HepG2 (cell line): ENCODE data around the gene DOCK4. TPM values are rescaled to one million over a fixed set of nuclear protein-coding genes. Genes with fewer than 3 reads are reported as not detected.

Source experiments
- ATAC-seq: fragments of 200-7000 bp; cut with Tn5 transposase; 3 replicates; pipeline ENCODE4 v1.9.1; 2020; ENCODE audit warnings: mild to moderate bottlenecking, moderate library complexity
- BruUV-seq: library from RNA; stranded (reverse); fragments of 400-500 nt; replicated peaks from 2 replicates; lab custom pipeline; 2021; lab: Mats Ljungman, UMichigan
- CTCF ChIA-PET: fragments of 300-600 bp; formaldehyde crosslinking; extraction: SDS; loops from one replicate; lab custom pipeline; 2021; ENCODE audit warnings: low total read pairs, inconsistent platforms, low intra/inter-chr PET ratio; lab: Yijun Ruan, JAX
- POLR2A ChIA-PET: fragments of 350-600 bp; sonication (Branson Sonifier 250); formaldehyde crosslinking; loops from one replicate; lab custom pipeline; 2020; ENCODE audit warnings: antibody characterized with exemption, inconsistent platforms; lab: Yijun Ruan, JAX
- DNase-seq: peaks from one replicate; pipeline ENCODE4 v3.0.0-alpha.2; 2015; ENCODE audit warnings: low spot score
- FAIRE-seq: peaks from 3 replicates; lab custom pipeline; 2011; peaks lifted over from hg19 to GRCh38; lab: Jason Lieb, UNC
- H2AFZ ChIP-seq: one replicate; pipeline ENCODE4 v1.6.1; 2011; ENCODE audit warnings: low read length, inconsistent platforms
- H3K27ac ChIP-seq: fragments of 300-600 bp; 3 replicates; pipeline ENCODE4 v1.8.0; 2011; ENCODE audit warnings: mixed run types, mild to moderate bottlenecking, mixed read lengths, low read length, inconsistent platforms; ENCODE audit not compliant: insufficient read depth; ENCODE audit errors: extremely low read length
- H3K27me3 ChIP-seq, 2 experiments: fragments of 200-600 bp in 1 of 2; 2 replicates in 1 of 2; 3 replicates in 1 of 2; pipeline versions ENCODE4 v1.6.0 to v1.8.0; 2011; ENCODE audit warnings: low read length in 2 of 2, mild to moderate bottlenecking in 2 of 2, moderate library complexity in 2 of 2, inconsistent platforms in 1 of 2; ENCODE audit not compliant: insufficient read depth in 2 of 2, control insufficient read depth in 1 of 2
- H3K36me3 ChIP-seq, 2 experiments: fragments of 200-600 bp in 1 of 2; replicated peaks in 1 of 2; 2 replicates in 1 of 2; 3 replicates in 1 of 2; pipeline versions ENCODE4 v1.5.1 to v1.8.0; 2011; ENCODE audit warnings: low read length in 2 of 2, inconsistent platforms in 1 of 2; ENCODE audit not compliant: insufficient read depth in 2 of 2, control insufficient read depth in 1 of 2
- H3K4me1 ChIP-seq: 2 replicates; pipeline ENCODE4 v1.5.1; 2012; ENCODE audit warnings: low read length, inconsistent platforms; ENCODE audit not compliant: insufficient read depth
- H3K4me2 ChIP-seq: 2 replicates; pipeline ENCODE4 v1.6.0; 2011; ENCODE audit warnings: low read depth, low read length, inconsistent platforms
- H3K4me3 ChIP-seq, 3 experiments: fragments of 200-600 bp in 1 of 3; sonication (generic), shearing (Covaris generic) in 1 of 3; replicated peaks in 1 of 3; 2 replicates each; pipeline ENCODE4 v1.5.1; 2011 to 2016; ENCODE audit warnings: low read length in 3 of 3, inconsistent platforms in 2 of 3, low read depth in 2 of 3, mild to moderate bottlenecking in 2 of 3, control low read depth in 1 of 3, mixed read lengths in 1 of 3; ENCODE audit not compliant: insufficient read depth in 1 of 3
- H3K79me2 ChIP-seq: one replicate; pipeline ENCODE4 v1.6.1; 2011; ENCODE audit warnings: low read length, inconsistent platforms; ENCODE audit not compliant: insufficient read depth
- H3K9ac ChIP-seq: 2 replicates; pipeline ENCODE4 v1.6.0; 2011; ENCODE audit warnings: mild to moderate bottlenecking, low read depth, low read length, inconsistent platforms; ENCODE audit not compliant: insufficient read depth
- H3K9me3 ChIP-seq: 2 replicates; pipeline ENCODE4 v1.5.1; 2012; ENCODE audit warnings: mild to moderate bottlenecking, low read length
- H4K20me1 ChIP-seq: 2 replicates; pipeline ENCODE4 v1.6.0; 2011; ENCODE audit warnings: inconsistent platforms, mild to moderate bottlenecking, low read length, moderate library complexity; ENCODE audit not compliant: insufficient read depth
- LCORL ChIP-seq, 2 experiments: fragments of 450-650 bp in 1 of 2; sonication (generic) in 1 of 2; formaldehyde crosslinking in 1 of 2; IDR thresholded peaks; 2 replicates each; pipeline versions ENCODE4 v1.5.0 to v1.6.1; 2017 to 2020; ENCODE audit warnings: antibody characterized with exemption in 1 of 2, missing genetic modification reagents in 1 of 2
- PRDM10 ChIP-seq: sonication (generic); formaldehyde crosslinking; IDR thresholded peaks from 2 replicates; pipeline ENCODE4 v1.4.0; 2020; ENCODE audit warnings: low read depth, missing genetic modification reagents
- THAP8 ChIP-seq: sonication (generic); formaldehyde crosslinking; IDR thresholded peaks from 2 replicates; pipeline ENCODE4 v1.5.1; 2020; ENCODE audit warnings: missing genetic modification reagents, mild to moderate bottlenecking, borderline replicate concordance
- ZNF317 ChIP-seq: sonication (generic); formaldehyde crosslinking; IDR thresholded peaks from 2 replicates; pipeline ENCODE4 v1.5.0; 2020; ENCODE audit warnings: mild to moderate bottlenecking, missing genetic modification reagents
- ZNF687 ChIP-seq: sonication (generic); formaldehyde crosslinking; IDR thresholded peaks from 2 replicates; pipeline ENCODE4 v1.5.1; 2020; ENCODE audit warnings: mild to moderate bottlenecking, missing genetic modification reagents, moderate library complexity
- ZNF710 ChIP-seq: sonication (generic); formaldehyde crosslinking; IDR thresholded peaks from 2 replicates; pipeline ENCODE4 v1.5.0; 2020; ENCODE audit warnings: mild to moderate bottlenecking, missing genetic modification reagents, borderline replicate concordance
- ZNF768 ChIP-seq: sonication (generic); formaldehyde crosslinking; IDR thresholded peaks from 2 replicates; pipeline ENCODE4 v1.4.0; 2020; ENCODE audit warnings: missing genetic modification reagents
- ZSCAN5A ChIP-seq: sonication (generic); formaldehyde crosslinking; IDR thresholded peaks from 2 replicates; pipeline ENCODE4 v1.8.0; 2022; ENCODE audit warnings: mild to moderate bottlenecking, missing genetic modification reagents, borderline replicate concordance
- WGBS: methylation state at CpG from one replicate; pipeline ENCODE4 v1.1.6; 2017; ENCODE audit warnings: low lambda C conversion rate; 5-methylcytosine and 5-hydroxymethylcytosine counted together
- in situ Hi-C: cut with HindIII; loops from 2 replicates; pipeline ENCODE4 v1.10.0; 2017; ENCODE audit warnings: low pct_unique_long_range_greater_than_20kb; ENCODE audit not compliant: extremely low pct_ligation_motif_present
- intact Hi-C: fragments of 100-400 bp; cut with micrococcal nuclease; formaldehyde crosslinking; loops from one replicate; pipeline ENCODE4 v1.10.0; 2022; ENCODE audit not compliant: unreplicated experiment
- polyA plus RNA-seq, 8 experiments: library from polyadenylated mRNA; depleted of rRNA in 3 of 8; stranded (reverse) in 7 of 8; unstranded in 1 of 8; fragments of >200 nt; fragmentation: Illumina TruSeq in 4 of 8; extraction: Trizol in 4 of 8; gene quantifications; 2 replicates each; pipeline versions ENCODE4 v1.2.1 to v1.2.3, GENCODE V29; 2011 to 2016; ENCODE audit warnings: low read depth in 4 of 8, missing spikeins in 1 of 8, mixed read lengths in 1 of 8; ENCODE audit not compliant: insufficient read depth in 1 of 8
- total RNA-seq, 5 experiments: library from RNA; depleted of rRNA; stranded (reverse); fragments of >200 nt; fragmentation: Illumina TruSeq; extraction: Trizol; gene quantifications; 2 replicates each; pipeline ENCODE4 v1.2.3, GENCODE V29; 2016; ENCODE audit warnings: low read depth in 1 of 5

DOCK4 gene
- total and polyA plus RNA-seq, 2 of the 13 experiments (the other 11 are each of a cell fraction or from before 2014, with no cell fraction given) = 13.5 to 17.4 TPM

GRCh38 chr7:112162142-112162766, 43.9 kb downstream of the DOCK4 start:
- peak; percentile 63 for FAIRE-seq
- H3K79me2 ChIP-seq = peaks cover 16% of the 10 kb centered on the region
- TF ChIP-seq ZNF687 (CRISPR knock-in tag) = peak; percentile 53
- TF ChIP-seq ZNF768 (CRISPR knock-in tag) = no peak
- TF ChIP-seq ZNF317 = no peak
- 0 out of 2 replicates have a peak, but pooled peaks have one; percentile 17 for TF ChIP-seq LCORL (IDR thresholded peaks at IDR 0.05)
- no peak for TF ChIP-seq LCORL (CRISPR knock-in tag; IDR thresholded peaks at IDR 0.05)
- TF ChIP-seq PRDM10 (CRISPR knock-in tag) = peak; percentile 98
- TF ChIP-seq THAP8 (CRISPR knock-in tag) = no peak
- TF ChIP-seq ZSCAN5A = no peak
- peak; percentile 71; the same call in 1 of the 2 replicates for TF ChIP-seq ZNF710 (CRISPR knock-in tag)

More at GRCh38 chr7:112162142-112162766, 43.9 kb downstream of the DOCK4 start:
- H3K4me3 ChIP-seq = peak overlapping the region in 2 of 3 experiments; percentile 27 to 36; a peak in 3 of 6 replicates
- peaks cover 43% of the 10 kb centered on the region for H3K4me1 ChIP-seq
- 3% methylated on average over 2 of the region's 2 CpGs for WGBS
- H3K9me3 ChIP-seq = no peaks in the 10 kb centered on the region
- H3K27ac ChIP-seq = peak overlapping the region; percentile 39
- DNase-seq (peak; percentile 89), ATAC-seq (peak; percentile 92)
- H3K9ac ChIP-seq = no peak overlapping the region
- in situ Hi-C loops = no loop called here
- CTCF ChIA-PET = no interaction called here
- H3K27me3 ChIP-seq = no peaks in the 10 kb centered on the region
- no peak overlapping the region for H2AFZ ChIP-seq
- POLR2A ChIA-PET = interaction anchor here (0.6 to 1.0 kb wide), 5 partner anchors 21 to 289 kb away, joined by 3 to 4 read pairs (median 3); no protein-coding TSS in a partner anchor
- no TSS peak for BruUV-seq
- intact Hi-C loops = no loop called here
- H3K4me2 ChIP-seq = peak overlapping the region; percentile 76
- H4K20me1 ChIP-seq = peaks cover 39% of the 10 kb centered on the region
- no peaks in the 10 kb centered on the region for H3K36me3 ChIP-seq
